MM.1S (cell line): Measurements from ENCODE around the gene PRSS56.

Source experiments
- EZH2 ChIP-seq: fragments of 300-600 bp; sonication (generic); optimal IDR thresholded peaks from 2 replicates; pipeline ENCODE3; 2017; ENCODE audit warnings: low read depth, mild to moderate bottlenecking, antibody characterized with exemption, low read length, mixed read lengths
- EZH2phosphoT487 ChIP-seq: fragments of 300-600 bp; sonication (generic); IDR thresholded peaks from 2 replicates; pipeline ENCODE4 v1.6.1; 2018; ENCODE audit warnings: antibody characterized with exemption, low read length
- TF ChIP-seq, protein P1 (sequence below): fragments of 300-600 bp; sonication (generic); IDR thresholded peaks from 2 replicates; pipeline ENCODE4 v1.5.1; 2016; ENCODE audit warnings: antibody characterized with exemption, low read length, mixed read lengths

DNA sequence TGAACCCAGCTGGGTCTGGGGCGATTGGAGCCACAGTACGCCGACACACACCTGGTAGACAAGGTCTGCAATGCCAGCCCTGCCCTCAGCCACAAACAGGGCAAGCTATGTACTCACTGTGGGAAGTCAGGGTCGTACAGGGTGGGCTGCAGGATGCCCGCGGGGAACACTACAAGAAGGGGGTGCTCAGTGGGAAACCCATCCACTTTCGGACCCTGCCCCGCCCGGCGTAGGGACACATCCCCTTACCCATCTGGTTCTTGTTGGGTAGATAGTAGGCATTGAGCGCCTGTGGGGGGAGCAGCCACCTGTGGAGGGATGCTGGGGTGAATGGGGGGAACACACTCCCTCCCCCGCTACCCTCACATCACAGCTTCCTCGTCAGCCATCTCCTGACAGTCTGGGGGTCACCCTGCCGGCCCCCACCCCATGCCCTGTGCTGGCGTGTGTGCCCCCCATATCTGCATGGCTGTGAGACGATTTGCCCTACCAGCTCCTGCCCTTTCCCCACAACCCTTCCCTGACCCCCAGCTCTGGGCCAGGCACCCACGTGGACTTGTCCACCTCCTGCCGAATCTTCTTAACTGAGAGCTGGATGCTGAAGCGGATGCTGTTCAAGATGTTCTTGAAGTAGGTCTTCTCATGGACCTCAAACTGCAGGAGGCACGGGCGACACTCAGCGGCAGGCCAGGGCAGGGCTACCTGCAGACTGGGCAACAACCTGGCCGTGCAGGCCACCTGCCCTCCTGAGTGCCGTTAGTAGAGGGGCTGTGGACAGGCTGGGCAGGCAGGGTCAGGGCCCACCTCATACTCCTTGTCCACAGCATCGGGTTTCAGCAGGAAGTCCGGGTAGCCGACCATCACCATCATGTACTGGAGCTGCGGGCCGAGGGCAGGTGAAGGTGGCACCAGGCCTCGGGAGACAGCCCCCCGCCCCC is 37.6 kb upstream of the PRSS56 start:
- TF ChIP-seq, protein P1, sequence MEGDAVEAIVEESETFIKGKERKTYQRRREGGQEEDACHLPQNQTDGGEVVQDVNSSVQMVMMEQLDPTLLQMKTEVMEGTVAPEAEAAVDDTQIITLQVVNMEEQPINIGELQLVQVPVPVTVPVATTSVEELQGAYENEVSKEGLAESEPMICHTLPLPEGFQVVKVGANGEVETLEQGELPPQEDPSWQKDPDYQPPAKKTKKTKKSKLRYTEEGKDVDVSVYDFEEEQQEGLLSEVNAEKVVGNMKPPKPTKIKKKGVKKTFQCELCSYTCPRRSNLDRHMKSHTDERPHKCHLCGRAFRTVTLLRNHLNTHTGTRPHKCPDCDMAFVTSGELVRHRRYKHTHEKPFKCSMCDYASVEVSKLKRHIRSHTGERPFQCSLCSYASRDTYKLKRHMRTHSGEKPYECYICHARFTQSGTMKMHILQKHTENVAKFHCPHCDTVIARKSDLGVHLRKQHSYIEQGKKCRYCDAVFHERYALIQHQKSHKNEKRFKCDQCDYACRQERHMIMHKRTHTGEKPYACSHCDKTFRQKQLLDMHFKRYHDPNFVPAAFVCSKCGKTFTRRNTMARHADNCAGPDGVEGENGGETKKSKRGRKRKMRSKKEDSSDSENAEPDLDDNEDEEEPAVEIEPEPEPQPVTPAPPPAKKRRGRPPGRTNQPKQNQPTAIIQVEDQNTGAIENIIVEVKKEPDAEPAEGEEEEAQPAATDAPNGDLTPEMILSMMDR: no peak
- TF ChIP-seq EZH2 (no peak), EZH2phosphoT487 (no peak)
